Fibroblast of gingiva (primary cell): Measurements from ENCODE around the gene CEP41.

Experiments
- DNase-seq: peaks from one replicate; pipeline ENCODE4 v3.0.0-alpha.2; 2011; ENCODE audit warnings: low read depth

The CEP41 gene

GRCh38 chr7:130417213-130417612 is 23.6 kb downstream of the CEP41 start:
- DNase-seq = no peak

GRCh38 chr7:130415006-130415405 is 25.8 kb downstream of the CEP41 start:
- no peak for DNase-seq

GRCh38 chr7:130413201-130413600 is 27.6 kb downstream of the CEP41 start:
- DNase-seq = no peak

GRCh38 chr7:130410868-130411541 is 29.8 kb downstream of the CEP41 start:
- DNase-seq = no peak

GRCh38 chr7:130409712-130410072 is 31.1 kb downstream of the CEP41 start:
- DNase-seq = no peak

- no peak for DNase-seq
Measured at GRCh38 chr7:130409067-130409711, 31.6 kb downstream of the CEP41 start.

- DNase-seq = no peak
Measured at GRCh38 chr7:130405003-130405402, 35.8 kb downstream of the CEP41 start.

GRCh38 chr7:130401578-130401977 is 39.2 kb downstream of the CEP41 start:
- no peak for DNase-seq

- DNase-seq = no peak
Measured at GRCh38 chr7:130401101-130401500, 39.7 kb downstream of the CEP41 start.

- peak; percentile 95 for DNase-seq
Measured at GRCh38 chr7:130400120-130400572, 40.7 kb downstream of the CEP41 start.

- no peak for DNase-seq
Measured at GRCh38 chr7:130398526-130399090, 42.2 kb downstream of the CEP41 start.

GRCh38 chr7:130397758-130398073 is 43.1 kb downstream of the CEP41 start:
- no peak for DNase-seq

- no peak for DNase-seq
Measured at GRCh38 chr7:130397051-130397757, 43.6 kb downstream of the CEP41 start.

GRCh38 chr7:130396109-130396508 is 44.7 kb downstream of the CEP41 start:
- no peak for DNase-seq

- DNase-seq = no peak
Measured at GRCh38 chr7:130395421-130395820, 45.4 kb downstream of the CEP41 start.

GRCh38 chr7:130394421-130395195 is 46.2 kb downstream of the CEP41 start:
- no peak for DNase-seq

GRCh38 chr7:130393841-130394411 is 46.9 kb downstream of the CEP41 start:
- DNase-seq = no peak

GRCh38 chr7:130393101-130393561 is 47.7 kb downstream of the CEP41 start:
- DNase-seq = peak; percentile 21

GRCh38 chr7:130390486-130390885 is 50.3 kb downstream of the CEP41 start:
- DNase-seq = no peak

GRCh38 chr7:130388671-130389070 is 52.1 kb downstream of the CEP41 start:
- no peak for DNase-seq

- DNase-seq = no peak
Measured at GRCh38 chr7:130387628-130388403, 53.0 kb downstream of the CEP41 start.
